Heart left ventricle (tissue), 13 donors: ENCODE measurements around the gene RUFY4.

Experiments
- POLR2A ChIP-seq, 2 donors: fragments of 450-650 bp; IDR thresholded peaks; one replicate each; pipeline ENCODE4 v1.6.1; 2017; ENCODE audit warnings: antibody characterized with exemption in 2 of 2, mild to moderate bottlenecking in 2 of 2, moderate library complexity in 2 of 2
- TF ChIP-seq, protein P1 (sequence below), 12 donors: fragments of 200-600 bp; sonication (generic) in 4 of 12; IDR thresholded peaks; one replicate each; pipeline versions ENCODE4 v1.5.0 to v1.8.0; 2018 to 2022; ENCODE audit warnings: antibody characterized with exemption in 12 of 12, mild to moderate bottlenecking in 5 of 12
- donor health status: ischemic (EF 13 %, LVEDD 7.1; RV severe dilation, severe dysfunction).
- donor health status: DM: no; HTN: yes; CAD: no.
- donor health status: DM: no; HTN: no; CAD: no.
- donor health status: ischemic (EF 25% LVEDD 6.9; RV normal size, moderate dysfunction).
- donor health status: ischemic (EF 25% LVEDD 5.7; RV mildly dilated, moderate dysfunction).
- donor health status: ischemic (EF 35%, LVEDD 5.7; RV mildly dilated, moderate dysfunction).
- donor health status: nonischemic (EF 11% LVEDD 7.7; RV severe dilation, severe dysfunction).
- donor health status: DM: yes; HTN: yes; CAD: no.
- donor health status: PGD.
- donor health status: ischemic (EF 29% LVEDD 5.4; RV normal size, mild dysfunction).
- donor health status: nonischemic (EF 23%, LVEDD 6.1; RV moderate dilation, normal function).

DNA sequence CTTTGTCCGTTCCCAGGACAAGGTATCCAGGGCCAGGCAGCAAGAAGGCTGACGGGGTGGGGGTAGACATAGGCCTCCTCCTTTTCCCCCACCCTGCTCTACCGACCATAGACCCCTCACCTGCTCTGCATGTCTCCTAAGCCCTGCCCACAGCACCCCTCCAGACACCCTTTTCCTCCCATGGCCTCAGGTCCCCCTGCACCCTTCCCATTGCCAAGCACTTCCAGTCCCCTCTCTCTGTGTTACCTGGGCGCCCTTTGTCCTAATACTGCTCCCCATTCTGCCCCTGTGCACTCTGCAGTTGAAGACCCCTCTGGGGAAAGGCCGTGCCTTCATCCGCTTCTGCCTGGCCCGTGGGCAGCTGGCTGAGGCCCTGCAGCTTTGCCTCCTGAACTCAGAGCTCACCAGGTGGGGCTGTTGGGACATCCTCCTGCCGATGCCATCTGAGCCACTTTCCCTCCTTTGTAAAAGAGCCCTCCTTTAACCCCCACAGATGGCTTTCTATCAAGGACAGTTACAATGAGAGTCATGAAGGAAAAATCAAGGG lies 3.5 kb downstream of the RUFY4 start:
- TF ChIP-seq POLR2A (IDR thresholded peaks at IDR 0.05), result no peak
- TF ChIP-seq, protein P1, sequence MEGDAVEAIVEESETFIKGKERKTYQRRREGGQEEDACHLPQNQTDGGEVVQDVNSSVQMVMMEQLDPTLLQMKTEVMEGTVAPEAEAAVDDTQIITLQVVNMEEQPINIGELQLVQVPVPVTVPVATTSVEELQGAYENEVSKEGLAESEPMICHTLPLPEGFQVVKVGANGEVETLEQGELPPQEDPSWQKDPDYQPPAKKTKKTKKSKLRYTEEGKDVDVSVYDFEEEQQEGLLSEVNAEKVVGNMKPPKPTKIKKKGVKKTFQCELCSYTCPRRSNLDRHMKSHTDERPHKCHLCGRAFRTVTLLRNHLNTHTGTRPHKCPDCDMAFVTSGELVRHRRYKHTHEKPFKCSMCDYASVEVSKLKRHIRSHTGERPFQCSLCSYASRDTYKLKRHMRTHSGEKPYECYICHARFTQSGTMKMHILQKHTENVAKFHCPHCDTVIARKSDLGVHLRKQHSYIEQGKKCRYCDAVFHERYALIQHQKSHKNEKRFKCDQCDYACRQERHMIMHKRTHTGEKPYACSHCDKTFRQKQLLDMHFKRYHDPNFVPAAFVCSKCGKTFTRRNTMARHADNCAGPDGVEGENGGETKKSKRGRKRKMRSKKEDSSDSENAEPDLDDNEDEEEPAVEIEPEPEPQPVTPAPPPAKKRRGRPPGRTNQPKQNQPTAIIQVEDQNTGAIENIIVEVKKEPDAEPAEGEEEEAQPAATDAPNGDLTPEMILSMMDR (IDR thresholded peaks at IDR 0.05), result no peak
